CD4-positive, alpha-beta T cell treated with Interleukin-15 for 4 hours (primary cell): Measurements from ENCODE around the gene CCNY.
A peak's percentile ranks its signal among the peaks of the same experiment; 100 is the strongest.

Experiments used
- DNase-seq: peaks from one replicate; pipeline ENCODE4 v3.0.0-alpha.2; 2020; ENCODE audit warnings: low spot score

Gene CCNY

DNA sequence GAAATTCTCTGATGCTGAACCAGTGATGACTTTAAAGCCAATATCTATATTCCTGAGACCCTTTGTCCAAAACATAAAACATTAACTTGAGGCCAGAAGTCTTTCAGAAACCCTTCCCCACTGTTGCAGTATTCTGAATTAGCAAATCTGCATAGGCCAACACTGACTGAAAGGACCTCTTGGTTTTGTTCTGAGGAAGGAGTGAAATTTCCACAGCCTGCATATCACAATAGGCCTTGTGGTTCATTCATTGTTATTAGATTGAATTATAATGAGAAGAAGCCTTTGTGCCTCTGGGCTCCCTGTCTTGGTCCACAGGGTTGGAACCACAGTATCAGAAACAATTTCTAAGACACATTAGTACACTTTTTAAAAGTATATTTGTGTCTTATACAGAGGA is 90.3 kb downstream of the CCNY start:
- DNase-seq: no peak

DNA sequence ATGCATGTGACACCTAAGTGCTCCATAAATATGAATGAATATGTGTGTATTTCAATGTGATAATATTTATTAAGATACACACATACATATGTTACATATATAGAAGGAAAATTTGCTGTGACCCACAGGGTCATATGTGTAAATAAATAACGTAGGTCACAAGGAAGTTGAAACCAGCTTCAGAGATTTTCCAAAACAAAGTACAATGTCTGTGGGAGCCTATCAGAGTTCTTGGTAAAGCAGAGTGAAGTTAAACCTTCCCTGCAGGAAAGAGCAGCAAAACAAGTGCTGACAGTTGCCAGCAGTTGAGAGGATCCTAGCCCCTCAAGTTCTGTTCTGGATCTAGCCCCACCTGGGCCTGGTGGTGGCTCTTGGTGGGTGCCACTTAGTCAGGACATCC is 91.2 kb downstream of the CCNY start:
- no peak for DNase-seq

DNA sequence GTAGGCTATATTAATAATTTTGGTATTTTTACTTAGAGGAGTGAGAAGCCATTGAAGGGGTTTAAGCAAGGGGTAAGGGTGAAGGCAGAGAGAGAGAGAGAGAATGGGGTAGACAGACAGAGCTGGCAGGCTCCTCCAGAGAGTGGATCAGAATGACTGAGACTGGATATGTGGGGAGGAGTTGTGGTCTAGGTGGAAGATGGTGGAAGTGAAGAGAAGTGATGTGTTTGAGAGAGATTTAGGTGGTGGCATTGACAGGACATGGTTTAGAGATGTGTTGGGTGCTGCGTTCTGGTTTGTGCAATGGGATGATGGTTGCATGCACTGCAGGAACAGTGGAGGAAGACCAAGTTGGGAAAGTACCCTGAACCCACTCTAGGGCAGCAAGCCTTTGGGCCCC is 92.2 kb downstream of the CCNY start:
- DNase-seq: no peak

DNA sequence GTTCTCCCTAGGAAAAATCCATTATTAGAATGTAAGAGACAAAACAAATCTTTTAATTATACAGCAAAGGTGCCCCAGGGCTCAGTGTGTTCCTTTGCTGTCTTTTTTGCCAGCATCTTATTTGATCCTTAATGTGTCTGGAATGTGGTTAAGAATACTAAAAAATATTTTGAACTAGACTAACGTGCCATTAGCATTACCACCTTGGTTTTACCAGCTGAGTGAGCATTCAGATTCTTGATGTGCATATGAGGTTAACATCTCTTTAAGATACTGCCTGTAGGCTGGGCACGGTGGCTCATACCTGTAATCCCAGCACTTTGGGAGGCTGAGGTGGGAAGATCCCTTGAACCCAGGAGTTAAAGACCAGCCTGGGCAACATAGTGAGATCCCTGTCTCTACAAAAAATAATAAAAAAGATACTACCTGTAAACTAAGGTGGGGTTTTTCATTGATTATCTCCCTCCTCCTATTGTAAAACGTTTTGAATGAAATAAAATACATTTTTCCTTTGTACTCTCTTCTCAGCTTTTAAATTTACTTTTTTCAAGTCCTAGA is 96.6 kb downstream of the CCNY start:
- no peak for DNase-seq

GRCh38 chr10:35433851-35434426 is 97.6 kb downstream of the CCNY start:
- DNase-seq: no peak

DNA sequence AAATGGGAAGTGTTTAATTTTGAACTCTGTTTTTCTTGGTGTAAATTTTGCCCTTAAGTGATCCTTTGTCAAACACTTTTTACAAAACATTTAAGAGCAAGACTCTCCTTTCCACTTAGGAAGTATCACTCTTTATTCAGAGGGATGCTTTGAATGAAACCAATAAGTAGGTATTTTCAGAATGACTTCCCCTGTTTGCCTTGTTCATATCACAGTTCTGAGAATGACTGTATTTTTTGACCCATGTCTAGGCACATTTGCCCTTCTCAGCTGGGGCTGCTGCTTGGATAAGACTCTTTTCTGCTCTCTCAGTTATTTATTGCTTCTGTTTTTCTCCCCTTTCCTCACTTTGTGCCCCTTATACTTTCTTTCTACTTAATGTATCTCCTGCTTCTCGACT is 98.2 kb downstream of the CCNY start:
- DNase-seq: no peak

DNA sequence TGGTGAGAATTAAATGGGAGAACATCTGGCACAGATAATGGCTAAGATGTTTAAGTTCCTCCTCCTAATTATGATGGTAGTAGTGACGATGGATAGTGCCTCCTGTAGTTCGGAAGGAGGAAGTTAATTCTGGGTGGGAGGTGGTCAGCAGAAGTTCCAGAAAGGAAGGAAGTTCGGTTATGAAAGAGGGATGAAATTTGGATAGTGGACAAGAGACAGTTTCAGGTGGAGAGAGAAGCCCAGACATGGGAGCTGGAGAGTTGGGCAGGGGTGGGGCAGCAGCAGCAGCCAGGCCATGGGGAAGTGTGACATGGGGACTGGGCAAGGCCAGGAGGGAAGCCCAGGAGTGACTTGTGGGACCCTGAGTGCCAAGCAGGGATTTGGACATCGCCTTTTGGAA is 99.5 kb downstream of the CCNY start:
- no peak for DNase-seq

- DNase-seq: no peak
Measured at GRCh38 chr10:35437829-35438228, 101.5 kb downstream of the CCNY start.

GRCh38 chr10:35438718-35439571 is 102.6 kb downstream of the CCNY start:
- DNase-seq: no peak

GRCh38 chr10:35440016-35440415 is 103.7 kb downstream of the CCNY start:
- DNase-seq: no peak

GRCh38 chr10:35442028-35442427 is 105.7 kb downstream of the CCNY start:
- DNase-seq: no peak

- DNase-seq: no peak
Measured at GRCh38 chr10:35442592-35442991, 106.3 kb downstream of the CCNY start.

- no peak for DNase-seq
Measured at GRCh38 chr10:35443858-35444257, 107.5 kb downstream of the CCNY start.

- DNase-seq: no peak
Measured at GRCh38 chr10:35445150-35445884, 109.0 kb downstream of the CCNY start.

DNA sequence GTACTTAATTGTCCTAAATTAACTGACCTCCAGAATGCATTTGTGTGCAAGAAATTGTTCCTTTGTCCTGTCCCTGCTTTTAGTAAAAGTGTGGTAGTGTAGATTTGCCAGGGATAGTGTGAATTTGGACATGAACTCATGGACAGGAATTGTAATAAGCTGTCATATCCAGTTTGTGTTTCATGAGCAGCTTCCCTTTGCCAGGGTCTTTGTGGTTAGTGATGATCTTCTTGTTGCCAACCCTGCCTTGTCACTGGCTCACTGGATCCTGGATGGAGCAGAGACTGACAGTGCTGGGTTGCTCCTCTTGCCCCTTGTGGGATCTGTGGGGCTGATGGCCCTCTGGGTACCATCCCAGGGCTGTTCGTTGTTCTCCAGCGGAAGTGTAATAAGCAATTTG is 110.1 kb downstream of the CCNY start:
- no peak for DNase-seq

- peak; percentile 33 for DNase-seq
Measured at GRCh38 chr10:35447693-35448407, 111.5 kb downstream of the CCNY start.

DNA sequence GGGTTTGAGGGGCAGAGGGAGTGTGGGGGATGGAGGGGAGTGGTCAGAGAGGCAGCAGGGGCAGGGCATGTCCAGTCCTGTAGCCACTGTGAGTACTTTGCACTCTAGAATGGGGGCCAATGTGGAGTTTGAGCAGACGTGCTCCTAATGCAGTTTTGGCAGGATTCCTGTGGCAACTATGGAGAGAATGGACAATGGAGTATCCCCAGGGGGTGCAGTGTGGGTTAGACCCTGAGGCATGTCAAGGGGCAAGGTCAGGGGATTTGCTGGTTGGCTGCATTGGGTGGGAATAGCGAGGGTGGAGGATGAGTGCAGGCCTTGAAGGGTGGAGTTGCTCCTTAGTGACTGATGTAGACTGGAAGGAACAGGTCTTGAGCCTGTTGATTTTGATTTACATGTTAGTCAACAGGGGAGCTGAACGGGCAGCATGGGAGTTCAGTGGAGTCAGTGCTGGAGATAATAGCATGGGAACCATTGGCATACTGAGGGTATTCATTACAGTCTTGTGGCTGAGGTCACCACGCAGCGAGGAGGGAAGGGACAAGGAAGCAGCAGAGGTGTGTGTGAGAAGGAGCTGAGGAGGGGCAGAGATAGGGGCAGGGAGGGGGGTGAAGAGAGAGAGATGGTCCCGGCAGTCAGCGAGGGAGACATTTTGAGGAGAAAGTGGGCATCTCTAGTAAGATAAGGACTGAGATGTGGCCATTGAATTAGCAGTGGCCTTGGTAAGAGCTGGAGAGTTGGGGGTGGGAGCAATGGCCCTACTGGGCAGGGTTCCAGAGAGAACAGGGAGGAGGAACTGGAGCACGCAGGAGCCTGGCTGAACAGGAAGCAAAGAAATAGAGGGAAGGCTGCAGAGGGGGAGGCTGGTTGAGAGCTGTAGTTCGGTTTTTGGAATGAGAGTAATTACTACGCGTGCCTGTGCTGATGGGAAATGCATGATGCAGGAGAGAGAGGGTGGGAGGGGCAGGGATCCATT is 112.7 kb downstream of the CCNY start:
- no peak for DNase-seq

DNA sequence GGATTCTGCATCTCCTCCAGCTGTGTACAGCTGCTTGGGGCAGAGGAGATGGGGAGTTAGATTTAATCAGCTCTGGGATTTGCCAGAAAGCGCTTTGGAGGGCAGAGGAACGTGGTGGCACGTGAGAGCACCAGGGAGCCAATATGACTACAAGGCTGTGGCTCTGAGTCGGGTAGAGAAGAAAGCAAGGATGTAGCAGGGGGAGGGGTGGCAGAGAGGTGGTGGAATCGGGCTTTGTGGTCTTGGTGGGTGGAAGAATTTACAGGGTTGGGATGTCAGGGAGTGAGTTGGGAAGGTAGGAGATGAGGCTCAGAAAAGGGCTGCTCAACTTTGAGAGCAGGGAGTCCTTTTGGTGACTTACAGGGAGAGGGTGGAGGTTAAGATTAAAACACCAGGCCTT is 113.6 kb downstream of the CCNY start:
- no peak for DNase-seq

- DNase-seq: no peak
Measured at GRCh38 chr10:35451151-35452016, 115.1 kb downstream of the CCNY start.

DNA sequence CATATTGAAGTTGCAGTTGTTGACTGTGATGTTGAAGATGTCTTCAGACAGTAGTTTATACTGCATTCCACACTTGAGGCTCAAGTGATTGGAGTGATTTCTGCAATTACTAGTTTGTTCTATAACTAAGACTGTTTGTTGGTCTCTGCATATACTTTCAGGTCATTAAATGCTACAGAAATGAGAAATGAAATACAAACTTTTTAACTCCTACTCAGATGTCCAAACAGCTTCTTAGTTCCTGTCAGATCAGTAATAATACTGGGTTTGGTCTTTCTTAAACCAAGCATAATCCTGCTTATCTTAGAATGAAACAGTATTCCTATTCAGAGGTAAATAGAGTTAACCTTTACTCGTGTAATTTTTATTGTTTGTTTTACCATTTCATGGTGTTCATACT is 115.9 kb downstream of the CCNY start:
- DNase-seq: no peak
